GM18511 (cell line): ENCODE data around the gene SLC8A1.

Experiments used
- ATAC-seq: cut with Tn5 transposase; IDR thresholded peaks from one replicate; pipeline ENCODE4 v1.9.1; 2021; ENCODE audit warnings: mild to moderate bottlenecking, moderate library complexity; ENCODE audit not compliant: unreplicated experiment

The SLC8A1 gene

GRCh38 chr2:40317046-40317445 lies 134.8 kb downstream of the SLC8A1 start:
- no peak for ATAC-seq

GRCh38 chr2:40316620-40317019 lies 135.3 kb downstream of the SLC8A1 start:
- ATAC-seq = no peak

- ATAC-seq = no peak
Measured at GRCh38 chr2:40315683-40316082, 136.2 kb downstream of the SLC8A1 start.

GRCh38 chr2:40311026-40311425 lies 140.9 kb downstream of the SLC8A1 start:
- ATAC-seq = no peak

- no peak for ATAC-seq
Measured at GRCh38 chr2:40310303-40310702, 141.6 kb downstream of the SLC8A1 start.

GRCh38 chr2:40304340-40304739 lies 147.6 kb downstream of the SLC8A1 start:
- no peak for ATAC-seq

GRCh38 chr2:40303746-40304145 lies 148.1 kb downstream of the SLC8A1 start:
- no peak for ATAC-seq

GRCh38 chr2:40302751-40303325 lies 149.1 kb downstream of the SLC8A1 start:
- ATAC-seq = no peak

GRCh38 chr2:40300391-40300790 lies 151.5 kb downstream of the SLC8A1 start:
- no peak for ATAC-seq

- ATAC-seq = no peak
Measured at GRCh38 chr2:40299781-40300180, 152.1 kb downstream of the SLC8A1 start.

- ATAC-seq = no peak
Measured at GRCh38 chr2:40299173-40299572, 152.7 kb downstream of the SLC8A1 start.

GRCh38 chr2:40298026-40298425 lies 153.9 kb downstream of the SLC8A1 start:
- ATAC-seq = no peak

GRCh38 chr2:40292291-40292690 lies 159.6 kb downstream of the SLC8A1 start:
- no peak for ATAC-seq

- ATAC-seq = no peak
Measured at GRCh38 chr2:40289771-40290404, 162.0 kb downstream of the SLC8A1 start.

- ATAC-seq = no peak
Measured at GRCh38 chr2:40287773-40288172, 164.1 kb downstream of the SLC8A1 start.

- no peak for ATAC-seq
Measured at GRCh38 chr2:40287195-40287594, 164.7 kb downstream of the SLC8A1 start.

- ATAC-seq = no peak
Measured at GRCh38 chr2:40286721-40287120, 165.2 kb downstream of the SLC8A1 start.

- ATAC-seq = no peak
Measured at GRCh38 chr2:40285391-40285790, 166.5 kb downstream of the SLC8A1 start.

GRCh38 chr2:40284797-40285196 lies 167.1 kb downstream of the SLC8A1 start:
- ATAC-seq = no peak

- ATAC-seq = no peak
Measured at GRCh38 chr2:40283111-40283909, 168.6 kb downstream of the SLC8A1 start.

- peak; percentile 32 for ATAC-seq
Measured at GRCh38 chr2:40282428-40282827, 169.5 kb downstream of the SLC8A1 start.
